ACC112 (cell line): ENCODE data around the gene TMED5.

ENCODE experiments used
- H2AFZ ChIP-seq: fragments of 200-600 bp; sonication (generic); one replicate; pipeline ENCODE4 v1.6.0; 2017; ENCODE audit warnings: antibody characterized with exemption, low read length; ENCODE audit not compliant: unreplicated experiment
- H3K27ac ChIP-seq: fragments of 200-600 bp; sonication (generic); 2 replicates; pipeline ENCODE4 v1.5.1; 2014; ENCODE audit warnings: low read depth, mild to moderate bottlenecking, antibody characterized with exemption, low read length, moderate library complexity
- H3K27me3 ChIP-seq: fragments of 200-600 bp; sonication (generic); 2 replicates; pipeline ENCODE4 v1.6.1; 2014; ENCODE audit warnings: mild to moderate bottlenecking, antibody characterized with exemption, low read length, moderate library complexity, mixed read lengths; ENCODE audit not compliant: insufficient read depth
- H3K36me3 ChIP-seq: fragments of 200-600 bp; sonication (generic); 2 replicates; pipeline ENCODE4 v1.6.1; 2016; ENCODE audit warnings: mild to moderate bottlenecking, antibody characterized with exemption, low read length, moderate library complexity, mixed read lengths; ENCODE audit not compliant: insufficient read depth
- H3K4me1 ChIP-seq: fragments of 200-600 bp; sonication (generic); one replicate; pipeline ENCODE4 v1.6.1; 2016; ENCODE audit warnings: low read length, mixed read lengths; ENCODE audit not compliant: insufficient read depth, unreplicated experiment, control insufficient read depth
- H3K4me3 ChIP-seq: fragments of 200-600 bp; sonication (generic); 2 replicates; pipeline ENCODE4 v1.5.1; 2014; ENCODE audit warnings: mild to moderate bottlenecking, low read depth, low read length
- H3K79me2 ChIP-seq: fragments of 200-600 bp; sonication (generic); one replicate; pipeline ENCODE4 v1.6.0; 2016; ENCODE audit warnings: low read length; ENCODE audit not compliant: control insufficient read depth, unreplicated experiment, insufficient read depth

Gene TMED5

DNA sequence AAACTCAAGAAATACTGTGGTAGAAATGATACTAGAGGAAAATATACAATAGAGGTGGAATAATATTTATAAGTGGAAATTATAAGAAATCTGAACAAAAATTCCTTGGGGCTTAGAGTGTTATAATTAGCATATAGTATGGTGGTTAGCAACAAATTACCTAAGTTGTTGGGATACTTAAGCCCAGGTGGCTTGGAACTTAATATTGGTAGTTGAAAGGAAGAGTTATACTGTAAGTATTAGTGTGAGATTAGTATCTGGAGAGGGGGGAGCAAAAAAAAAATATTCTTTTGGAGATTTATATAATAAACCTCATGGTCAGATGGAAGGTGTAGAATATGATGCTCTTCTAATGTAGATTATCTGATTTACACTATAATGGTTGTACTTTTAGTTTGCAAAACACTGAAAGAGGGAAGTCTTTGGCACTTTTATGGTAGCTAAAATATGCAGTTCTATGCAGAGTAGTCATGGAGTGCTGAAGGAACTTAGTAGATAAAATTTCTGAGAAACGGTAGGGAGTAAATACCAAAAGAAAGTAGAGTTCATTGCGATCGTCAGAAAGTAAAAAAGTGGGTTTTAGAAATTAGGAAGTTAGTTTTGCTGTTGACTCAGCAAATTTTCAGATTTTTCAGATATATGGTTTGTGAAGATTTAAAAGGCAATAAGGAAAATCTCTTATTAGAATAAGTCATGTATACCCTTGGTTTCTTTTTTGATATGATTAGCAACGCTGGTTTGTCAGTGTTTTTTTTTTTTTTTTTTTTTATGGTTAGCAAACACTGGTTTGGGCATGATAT is 55.5 kb downstream of the TMED5 start:
- Histone ChIP-seq H2AFZ (no peak overlapping the region), H3K36me3 (peaks cover 6% of the 10 kb centered on the region), H3K4me3 (no peak overlapping the region), H3K27me3 (no peaks in the 10 kb centered on the region), H3K4me1 (no peaks in the 10 kb centered on the region), H3K27ac (no peak overlapping the region), H3K79me2 (no peaks in the 10 kb centered on the region)

- Histone ChIP-seq H3K79me2 (no peaks in the 10 kb centered on the region), H3K4me3 (no peak overlapping the region), H3K36me3 (peaks cover 12% of the 10 kb centered on the region), H3K27ac (no peak overlapping the region), H2AFZ (no peak overlapping the region), H3K27me3 (no peaks in the 10 kb centered on the region), H3K4me1 (no peaks in the 10 kb centered on the region)
Measured at GRCh38 chr1:93123201-93123783, 56.9 kb downstream of the TMED5 start.

- Histone ChIP-seq H3K36me3 (peaks cover 23% of the 10 kb centered on the region), H3K4me3 (no peak overlapping the region)
Measured at GRCh38 chr1:93120614-93121013, 59.6 kb downstream of the TMED5 start.

DNA sequence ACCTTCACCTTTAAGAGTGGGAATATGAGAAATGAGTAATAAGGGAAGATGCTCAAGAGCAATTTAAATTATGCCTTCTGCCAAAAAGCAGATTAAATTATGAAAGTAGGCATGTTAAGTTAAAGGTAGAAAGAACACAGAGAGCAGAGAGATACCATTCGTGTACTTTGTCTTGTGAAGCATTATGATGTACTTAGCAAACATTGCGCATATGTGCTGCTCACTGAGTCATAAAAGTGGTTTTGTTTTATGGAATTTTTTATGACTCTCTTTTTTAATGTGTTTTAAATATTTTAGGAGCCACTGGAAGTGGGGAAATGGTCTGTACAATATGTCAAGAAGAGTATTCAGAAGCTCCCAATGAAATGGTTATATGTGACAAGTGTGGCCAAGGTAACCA is 65.8 kb downstream of the TMED5 start:
- Histone ChIP-seq H3K79me2 (peaks cover 43% of the 10 kb centered on the region), H3K4me1 (peaks cover 11% of the 10 kb centered on the region), H3K27ac (no peak overlapping the region), H3K4me3 (no peak overlapping the region), H3K27me3 (no peaks in the 10 kb centered on the region), H2AFZ (no peak overlapping the region), H3K36me3 (peaks cover 30% of the 10 kb centered on the region)

More at GRCh38 chr1:93120614-93121013, 59.6 kb downstream of the TMED5 start:
- Histone ChIP-seq H2AFZ (no peak overlapping the region), H3K79me2 (no peaks in the 10 kb centered on the region), H3K4me1 (no peaks in the 10 kb centered on the region), H3K27me3 (no peaks in the 10 kb centered on the region), H3K27ac (no peak overlapping the region)

- no peak overlapping the region for H3K27ac ChIP-seq
- H3K79me2 ChIP-seq = peaks cover 55% of the 10 kb centered on the region
- peaks cover 11% of the 10 kb centered on the region for H3K4me1 ChIP-seq
- H2AFZ ChIP-seq = no peak overlapping the region
- no peak overlapping the region for H3K4me3 ChIP-seq
- peaks cover 23% of the 10 kb centered on the region for H3K36me3 ChIP-seq
- no peaks in the 10 kb centered on the region for H3K27me3 ChIP-seq
Measured at GRCh38 chr1:93113127-93113526, 67.1 kb downstream of the TMED5 start.

DNA sequence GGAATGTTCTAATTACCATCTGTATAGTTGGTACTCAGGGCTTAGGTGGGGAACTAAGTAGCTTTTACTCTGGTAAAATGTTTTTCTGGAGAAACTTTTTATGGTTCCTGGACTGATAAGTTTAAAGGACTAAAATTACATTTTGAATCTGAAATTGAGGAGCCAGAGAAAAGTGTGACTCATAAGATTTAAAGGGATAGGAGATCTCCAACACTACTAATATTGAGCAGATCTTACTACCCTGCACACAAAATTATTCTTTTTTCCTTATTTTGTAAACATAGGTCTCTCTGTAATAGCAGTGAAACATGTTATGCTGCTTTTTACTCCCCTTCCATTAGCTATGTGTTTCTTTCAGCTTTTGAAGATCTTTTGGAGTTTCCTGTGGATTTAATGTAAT is 68.7 kb downstream of the TMED5 start:
- Histone ChIP-seq H3K36me3 (peaks cover 17% of the 10 kb centered on the region), H3K79me2 (peaks cover 62% of the 10 kb centered on the region), H3K27ac (no peak overlapping the region; the same call in 1 of the 2 replicates), H3K4me3 (peak overlapping the region; percentile 51), H3K4me1 (peaks cover 11% of the 10 kb centered on the region), H3K27me3 (no peaks in the 10 kb centered on the region), H2AFZ (no peak overlapping the region)

DNA sequence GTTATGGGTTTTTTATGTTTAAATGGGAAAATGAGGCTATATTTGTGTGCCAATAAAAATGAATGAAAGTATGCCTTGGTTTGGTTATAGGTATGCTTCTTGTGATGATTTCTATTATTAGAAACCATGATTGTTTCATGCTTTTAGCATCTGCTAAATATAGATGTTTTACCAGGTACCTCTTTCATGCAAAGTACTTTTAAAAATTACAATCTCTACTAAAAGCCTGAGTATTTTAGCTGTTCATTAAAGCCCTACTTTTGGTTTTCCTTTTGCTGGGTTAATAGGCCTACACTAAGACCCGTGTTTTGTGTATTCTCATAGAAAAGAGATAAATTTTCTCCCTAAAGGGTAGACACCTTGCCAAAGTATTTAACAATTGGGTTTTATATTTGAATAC is 69.1 kb downstream of the TMED5 start:
- peaks cover 67% of the 10 kb centered on the region for H3K79me2 ChIP-seq
- H2AFZ ChIP-seq = no peak overlapping the region
- no peaks in the 10 kb centered on the region for H3K27me3 ChIP-seq
- peaks cover 11% of the 10 kb centered on the region for H3K4me1 ChIP-seq
- H3K27ac ChIP-seq = no peak overlapping the region; the same call in 1 of the 2 replicates
- peak overlapping the region; percentile 51 for H3K4me3 ChIP-seq
- peaks cover 17% of the 10 kb centered on the region for H3K36me3 ChIP-seq

- peaks cover 13% of the 10 kb centered on the region; the same call in 1 of the 2 replicates for H3K36me3 ChIP-seq
- no peaks in the 10 kb centered on the region for H3K27me3 ChIP-seq
- H3K4me3 ChIP-seq = no peak overlapping the region
- H2AFZ ChIP-seq = no peak overlapping the region
- no peak overlapping the region for H3K27ac ChIP-seq
- peaks cover 11% of the 10 kb centered on the region for H3K4me1 ChIP-seq
- H3K79me2 ChIP-seq = peaks cover 79% of the 10 kb centered on the region
Measured at GRCh38 chr1:93109578-93109977, 70.6 kb downstream of the TMED5 start.

- H3K4me3 ChIP-seq = no peak overlapping the region
- peaks cover 11% of the 10 kb centered on the region for H3K4me1 ChIP-seq
- peaks cover 8% of the 10 kb centered on the region; the same call in 1 of the 2 replicates for H3K36me3 ChIP-seq
- no peak overlapping the region for H3K27ac ChIP-seq
- peaks cover 81% of the 10 kb centered on the region for H3K79me2 ChIP-seq
- no peak overlapping the region for H2AFZ ChIP-seq
- H3K27me3 ChIP-seq = no peaks in the 10 kb centered on the region
Measured at GRCh38 chr1:93108335-93108734, 71.9 kb downstream of the TMED5 start.

GRCh38 chr1:93107395-93107794 is 72.8 kb downstream of the TMED5 start:
- Histone ChIP-seq H3K27me3 (no peaks in the 10 kb centered on the region), H2AFZ (no peak overlapping the region), H3K36me3 (peaks cover 8% of the 10 kb centered on the region; the same call in 1 of the 2 replicates), H3K4me3 (no peak overlapping the region), H3K79me2 (peaks cover 78% of the 10 kb centered on the region), H3K4me1 (peaks cover 11% of the 10 kb centered on the region), H3K27ac (no peak overlapping the region)

DNA sequence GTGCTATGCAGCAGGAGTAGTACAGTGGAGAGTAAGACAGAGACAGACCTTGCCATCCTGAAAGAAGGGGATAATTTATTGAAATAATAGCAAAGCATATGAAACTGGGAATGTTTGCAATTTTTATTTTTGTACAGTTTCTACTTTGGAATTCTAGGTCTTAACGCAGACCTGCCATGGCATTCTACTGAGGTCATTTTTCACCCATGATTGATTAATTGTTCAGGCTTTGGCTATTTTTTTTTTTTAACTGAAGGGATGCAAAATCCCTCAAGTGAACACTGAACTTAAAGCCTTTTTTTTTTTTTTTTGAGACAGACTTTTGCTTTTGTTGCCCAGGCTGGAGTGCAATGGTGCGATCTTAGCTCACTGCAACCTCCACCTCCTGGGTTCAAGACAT is 74.0 kb downstream of the TMED5 start:
- Histone ChIP-seq H3K27me3 (no peaks in the 10 kb centered on the region), H3K4me1 (peaks cover 3% of the 10 kb centered on the region), H3K79me2 (peaks cover 78% of the 10 kb centered on the region), H2AFZ (no peak overlapping the region), H3K36me3 (peaks cover 8% of the 10 kb centered on the region; the same call in 1 of the 2 replicates), H3K27ac (no peak overlapping the region), H3K4me3 (no peak overlapping the region)
